Liver (tissue), 9 donors: ENCODE results near the gene MST1. TPM values are rescaled to one million over a fixed set of nuclear protein-coding genes. Genes with fewer than 3 reads are reported as not detected.

ENCODE experiments used
- DNase-seq: peaks from one replicate; pipeline ENCODE4 v3.0.0-alpha.2; 2017; ENCODE audit warnings: low spot score
- H3K27ac ChIP-seq, 2 donors: one replicate each; pipeline ENCODE4 v1.7.0; 2013; ENCODE audit warnings: inconsistent platforms in 2 of 2, low read length in 2 of 2, control low read depth in 1 of 2, low read depth in 1 of 2, mild to moderate bottlenecking in 1 of 2
- H3K27me3 ChIP-seq, 4 donors: one replicate each; pipeline versions ENCODE4 v1.6.1 to v1.7.0; 2013; ENCODE audit warnings: low read length in 3 of 4, inconsistent platforms in 1 of 4, mild to moderate bottlenecking in 1 of 4, moderate library complexity in 1 of 4; ENCODE audit not compliant: control insufficient read depth in 4 of 4, insufficient read depth in 4 of 4
- H3K36me3 ChIP-seq, 4 donors: one replicate each; pipeline versions ENCODE4 v1.6.1 to v1.7.0; 2013; ENCODE audit warnings: low read length in 3 of 4, mild to moderate bottlenecking in 3 of 4, low read depth in 1 of 4, moderate library complexity in 1 of 4; ENCODE audit not compliant: control insufficient read depth in 4 of 4, insufficient read depth in 3 of 4
- H3K4me1 ChIP-seq, 4 donors: one replicate each; pipeline versions ENCODE4 v1.6.1 to v1.7.0; 2013; ENCODE audit warnings: low read length in 3 of 4, mild to moderate bottlenecking in 3 of 4, moderate library complexity in 1 of 4; ENCODE audit not compliant: control insufficient read depth in 4 of 4, insufficient read depth in 4 of 4
- H3K4me3 ChIP-seq, 3 donors: one replicate each; pipeline versions ENCODE4 v1.6.1 to v1.7.0; 2013; ENCODE audit warnings: low read length in 3 of 3, control low read depth in 1 of 3, low read depth in 1 of 3, mild to moderate bottlenecking in 1 of 3
- H3K9ac ChIP-seq, 2 donors: one replicate each; pipeline ENCODE4 v1.7.0; 2013; ENCODE audit warnings: low read length in 2 of 2, mild to moderate bottlenecking in 2 of 2, moderate library complexity in 2 of 2, control low read depth in 1 of 2, low read depth in 1 of 2
- H3K9me3 ChIP-seq, 4 donors: one replicate each; pipeline versions ENCODE4 v1.6.1 to v1.7.0; 2013; ENCODE audit warnings: low read length in 3 of 4; ENCODE audit not compliant: control insufficient read depth in 4 of 4
- CTCF ChIP-seq: fragments of 150-350 bp; IDR thresholded peaks from 2 replicates; pipeline ENCODE4 v1.5.1; 2017; ENCODE audit warnings: improper control_type of control experiment, low read depth, low read length; ENCODE audit not compliant: missing input control
- EGR1 ChIP-seq, 2 donors: IDR thresholded peaks; 2 replicates each; pipeline ENCODE4 v1.6.1; 2016 to 2018; ENCODE audit warnings: antibody characterized with exemption in 2 of 2, low read depth in 2 of 2
- FOXA2 ChIP-seq: IDR thresholded peaks from 2 replicates; pipeline ENCODE4 v1.6.1; 2016; ENCODE audit warnings: antibody characterized with exemption
- GABPA ChIP-seq, 2 donors: IDR thresholded peaks in 1 of 2; conservative IDR thresholded peaks in 1 of 2; 2 replicates each; pipeline ENCODE4 v1.6.1; 2016; ENCODE audit warnings: antibody characterized with exemption in 2 of 2, mild to moderate bottlenecking in 1 of 2, moderate library complexity in 1 of 2
- HNF4A ChIP-seq, 2 donors: conservative IDR thresholded peaks; 2 replicates each; pipeline ENCODE4 v1.6.1; 2016; ENCODE audit warnings: antibody characterized with exemption in 2 of 2, mild to moderate bottlenecking in 2 of 2
- HNF4G ChIP-seq: IDR thresholded peaks from 2 replicates; pipeline ENCODE4 v1.6.1; 2016; ENCODE audit warnings: antibody characterized with exemption
- JUND ChIP-seq, 2 donors: IDR thresholded peaks; 2 replicates each; pipeline ENCODE4 v1.6.1; 2016; ENCODE audit warnings: antibody characterized with exemption in 2 of 2
- RAD21 ChIP-seq, 2 donors: IDR thresholded peaks; 2 replicates each; pipeline ENCODE4 v1.6.1; 2016; ENCODE audit warnings: antibody characterized with exemption in 2 of 2, mild to moderate bottlenecking in 2 of 2
- RXRA ChIP-seq, 2 donors: IDR thresholded peaks; 2 replicates each; pipeline ENCODE4 v1.6.1; 2017 to 2018; ENCODE audit warnings: antibody characterized with exemption in 2 of 2, mild to moderate bottlenecking in 1 of 2
- SP1 ChIP-seq: IDR thresholded peaks from 2 replicates; pipeline ENCODE4 v1.6.1; 2018; ENCODE audit warnings: antibody characterized with exemption, mild to moderate bottlenecking
- TAF1 ChIP-seq: conservative IDR thresholded peaks from 2 replicates; pipeline ENCODE4 v1.6.1; 2016; ENCODE audit warnings: antibody characterized with exemption, mild to moderate bottlenecking
- YY1 ChIP-seq: IDR thresholded peaks from 2 replicates; pipeline ENCODE4 v1.6.1; 2016; ENCODE audit warnings: antibody characterized with exemption, mild to moderate bottlenecking
- ZBTB33 ChIP-seq: IDR thresholded peaks from 2 replicates; pipeline ENCODE4 v1.6.1; 2016; ENCODE audit warnings: antibody characterized with exemption
- WGBS: extraction: QIAGEN DNeasy Blood & Tissue Kit; methylation state at CpG from one replicate; pipeline ENCODE4 v1.1.7; 2013; 5-methylcytosine and 5-hydroxymethylcytosine counted together
- polyA plus RNA-seq, 2 donors: library from polyadenylated mRNA; stranded (reverse) in 1 of 2; unstranded in 1 of 2; fragments of 200-250 nt in 1 of 2; fragments of >200 nt in 1 of 2; fragmentation: Nextera tagmentation in 1 of 2; extraction: Ambion mirVana in 1 of 2; gene quantifications; one replicate each; pipeline versions ENCODE4 v1.2.1 to v1.2.3, GENCODE V29; 2013 to 2015
- total RNA-seq, 2 donors: library from RNA; depleted of rRNA; stranded (reverse); fragments of >200 nt; gene quantifications; one replicate each; pipeline ENCODE4 v1.2.3, GENCODE V29; 2014
- TF ChIP-seq, protein P1 (sequence below): IDR thresholded peaks from 2 replicates; pipeline ENCODE4 v1.6.1; 2016; ENCODE audit warnings: antibody characterized with exemption
- donor health status: healthy.
- donor health status: healthy.
- donor health status: healthy.
- donor health status: healthy.
- donor health status: healthy.

Gene MST1
- total and polyA plus RNA-seq, 4 donors = 262 to 634 (median 530) TPM

- no peaks in the 10 kb centered on the region for H3K36me3 ChIP-seq
- H3K27ac ChIP-seq = peak overlapping the region; percentile 71 to 89
- H3K9me3 ChIP-seq = no peaks in the 10 kb centered on the region
- WGBS = 42% methylated on average over 5 of the region's 5 CpGs
- DNase-seq = no peak
- TF ChIP-seq EGR1 (IDR thresholded peaks at IDR 0.05; ENCODE audit: low read depth in 2 of 2) = no peak
- no peak for TF ChIP-seq HNF4A (conservative IDR thresholded peaks at IDR 0.05)
- peak; percentile 62 to 65 for TF ChIP-seq JUND (IDR thresholded peaks at IDR 0.05)
- no peak for TF ChIP-seq HNF4G
- TF ChIP-seq GABPA (IDR thresholded peaks at IDR 0.05 in 1 of 2, conservative IDR thresholded peaks at IDR 0.05 in 1 of 2) = no peak
- TF ChIP-seq TAF1 = no peak
- H3K9ac ChIP-seq = no peak overlapping the region
- H3K4me3 ChIP-seq = no peak overlapping the region
- H3K4me1 ChIP-seq = peaks cover 52 to 84% (median 73%) of the 10 kb centered on the region in 4 donors
- no peaks in the 10 kb centered on the region for H3K27me3 ChIP-seq
Measured at GRCh38 chr3:49668861-49669260, 20.4 kb downstream of the MST1 start.

GRCh38 chr3:49668414-49668797, 20.9 kb downstream of the MST1 start:
- 13% methylated on average over 5 of the region's 5 CpGs for WGBS
- Histone ChIP-seq H3K27me3 (no peaks in the 10 kb centered on the region), H3K27ac (peak overlapping the region; percentile 71 to 89), H3K9me3 (no peaks in the 10 kb centered on the region), H3K4me3 (no peak overlapping the region), H3K36me3 (no peaks in the 10 kb centered on the region), H3K9ac (no peak overlapping the region), H3K4me1 (peaks cover 52 to 81% (median 73%) of the 10 kb centered on the region in 4 donors)
- TF ChIP-seq RAD21 (IDR thresholded peaks at IDR 0.05) (no peak), SP1 (no peak), HNF4A (conservative IDR thresholded peaks at IDR 0.05) (peak; percentile 45 to 64), JUND (IDR thresholded peaks at IDR 0.05) (no peak), RXRA (IDR thresholded peaks at IDR 0.05) (peak in 1 of 2 donors; percentile 58), YY1 (no peak), CTCF (no peak), FOXA2 (peak; percentile 36), EGR1 (IDR thresholded peaks at IDR 0.05; ENCODE audit: low read depth in 2 of 2) (no peak), ZBTB33 (no peak), GABPA (IDR thresholded peaks at IDR 0.05 in 1 of 2, conservative IDR thresholded peaks at IDR 0.05 in 1 of 2) (peak in 1 of 2 donors; percentile 17)
- TF ChIP-seq, protein P1, sequence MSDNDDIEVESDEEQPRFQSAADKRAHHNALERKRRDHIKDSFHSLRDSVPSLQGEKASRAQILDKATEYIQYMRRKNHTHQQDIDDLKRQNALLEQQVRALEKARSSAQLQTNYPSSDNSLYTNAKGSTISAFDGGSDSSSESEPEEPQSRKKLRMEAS = no peak
- DNase-seq = no peak

DNA sequence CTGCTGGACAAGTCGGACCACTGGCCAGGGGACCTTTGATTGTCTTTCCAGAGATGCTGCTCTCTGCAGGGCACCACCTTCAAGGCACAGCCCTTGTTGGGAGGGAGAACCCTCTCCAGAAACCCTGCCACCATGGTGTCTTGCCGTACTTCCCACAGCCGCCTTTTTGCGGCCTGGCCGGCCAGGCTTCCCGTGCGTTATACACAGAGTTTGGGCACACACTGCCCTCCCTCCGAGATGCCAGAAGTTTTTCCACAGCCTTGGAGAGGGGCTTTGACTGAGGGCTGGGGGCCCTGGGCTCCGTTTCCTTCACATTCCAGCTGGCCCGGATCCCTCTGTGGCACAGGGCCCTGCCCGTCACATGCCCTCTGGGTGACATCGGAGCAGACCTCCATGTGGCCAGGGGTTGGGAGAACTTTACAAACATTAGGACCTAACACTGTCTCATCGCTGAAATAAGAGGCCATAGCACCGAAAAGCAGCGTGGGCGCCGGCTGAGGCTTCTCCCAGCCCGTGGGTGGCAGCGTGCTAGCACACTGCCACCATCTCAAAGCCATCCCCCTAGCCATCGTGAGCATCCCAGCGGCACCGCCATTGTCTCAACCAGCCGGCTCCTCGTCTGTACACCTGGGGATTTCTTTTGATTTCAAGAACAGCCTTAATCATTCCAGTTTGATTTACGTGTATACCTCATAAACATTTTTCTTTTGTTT, 21.4 kb downstream of the MST1 start:
- Histone ChIP-seq H3K4me1 (peaks cover 48 to 76% (median 70%) of the 10 kb centered on the region in 4 donors), H3K4me3 (no peak overlapping the region), H3K27me3 (no peaks in the 10 kb centered on the region), H3K36me3 (no peaks in the 10 kb centered on the region), H3K9ac (no peak overlapping the region), H3K27ac (peak overlapping the region; percentile 71 to 89), H3K9me3 (no peaks in the 10 kb centered on the region)
- 59% methylated on average over 25 of the region's 25 CpGs for WGBS
- TF ChIP-seq JUND (IDR thresholded peaks at IDR 0.05) (no peak), RAD21 (IDR thresholded peaks at IDR 0.05) (no peak), EGR1 (IDR thresholded peaks at IDR 0.05; ENCODE audit: low read depth in 2 of 2) (no peak), CTCF (no peak)
- no peak for DNase-seq
